ENCODE results near the gene CHRD.

DNA sequence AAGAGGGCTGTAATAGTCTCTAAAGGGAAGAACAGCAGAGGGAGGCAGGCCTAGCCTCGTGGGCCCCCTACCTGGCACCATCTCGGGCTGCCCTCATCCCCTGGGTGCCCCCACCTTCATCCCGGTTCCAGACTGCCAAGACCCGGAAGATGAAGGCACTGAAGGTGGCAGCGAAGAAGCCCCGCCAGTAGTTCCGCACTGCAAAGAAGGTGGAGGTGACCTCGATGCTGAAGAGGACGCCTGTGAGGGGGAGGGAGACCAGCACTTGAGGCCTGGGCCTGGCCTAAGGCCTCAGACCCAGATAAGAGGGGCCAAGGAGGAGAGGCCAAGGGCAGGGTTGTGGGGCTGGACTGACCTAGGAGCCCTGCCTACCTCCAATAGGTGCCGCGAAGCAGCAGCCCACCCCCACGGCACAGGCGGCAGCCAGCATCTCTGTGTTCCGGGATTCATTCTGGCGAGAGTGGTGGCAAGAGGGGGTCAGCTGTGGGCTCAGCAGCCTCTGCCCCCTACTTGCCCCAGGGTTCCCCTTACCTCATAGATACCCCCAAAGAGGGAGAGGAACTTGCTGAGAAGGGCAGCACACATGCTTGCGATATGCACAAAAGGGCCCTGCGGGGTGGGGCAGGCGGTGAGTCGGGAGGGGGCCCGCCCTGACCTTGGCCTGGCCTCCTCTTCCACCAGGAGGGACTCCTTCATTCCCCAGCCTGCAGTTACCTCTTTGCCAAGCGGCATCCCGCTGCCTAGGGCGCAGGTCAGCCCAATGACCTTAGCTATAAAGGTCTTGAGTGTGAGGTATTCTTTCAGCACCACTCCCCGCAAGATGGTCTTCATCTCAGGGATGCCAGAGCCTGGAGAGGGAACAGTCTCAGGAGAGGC lies 22.4 kb upstream of the CHRD start:
- TF ChIP-seq CTCF (IDR thresholded peaks at IDR 0.05; ENCODE audit: borderline replicate concordance, extremely low read depth, low read length, poor library complexity, severe bottlenecking) (no peak), EZH2 (IDR thresholded peaks at IDR 0.05; ENCODE audit: borderline replicate concordance, low read depth, low read length, severe bottlenecking) (no peak)
